HG03045 (cell line): ENCODE measurements around the gene TXNIP.

Experiments
- ATAC-seq: cut with Tn5 transposase; IDR thresholded peaks from one replicate; pipeline ENCODE4 v1.9.1; 2021; ENCODE audit warnings: mild to moderate bottlenecking, moderate library complexity; ENCODE audit not compliant: unreplicated experiment

The TXNIP gene

GRCh38 chr1:146012703-146013558, 16.6 kb upstream of the TXNIP start:
- no peak for ATAC-seq

GRCh38 chr1:146010126-146010738, 13.9 kb upstream of the TXNIP start:
- no peak for ATAC-seq

GRCh38 chr1:146007489-146008133, 11.2 kb upstream of the TXNIP start:
- no peak for ATAC-seq

- no peak for ATAC-seq
These were observed 5.3 kb upstream of the TXNIP start for GRCh38 chr1:146001709-146002108.

GRCh38 chr1:145999321-146000024, 3.1 kb upstream of the TXNIP start:
- no peak for ATAC-seq

GRCh38 chr1:145997718-145998023, 1.3 kb upstream of the TXNIP start:
- no peak for ATAC-seq

- ATAC-seq, result peak; percentile 29
These were observed 788 bp upstream of the TXNIP start for GRCh38 chr1:145997016-145997717.

- no peak for ATAC-seq
These were observed 381 bp downstream of the TXNIP start for GRCh38 chr1:145995964-145996432.

- ATAC-seq, result no peak
These were observed 1.1 kb downstream of the TXNIP start for GRCh38 chr1:145995148-145995881.

- ATAC-seq, result no peak
These were observed 1.8 kb downstream of the TXNIP start for GRCh38 chr1:145994391-145995120.

GRCh38 chr1:145993618-145994390, 2.6 kb downstream of the TXNIP start:
- no peak for ATAC-seq

GRCh38 chr1:145992958-145993617, 3.3 kb downstream of the TXNIP start:
- ATAC-seq, result no peak

GRCh38 chr1:145992502-145992936, 3.9 kb downstream of the TXNIP start:
- no peak for ATAC-seq

- ATAC-seq, result no peak
These were observed 4.5 kb downstream of the TXNIP start for GRCh38 chr1:145991735-145992412.

GRCh38 chr1:145990249-145990855, 6.0 kb downstream of the TXNIP start:
- ATAC-seq, result no peak

- ATAC-seq, result no peak
These were observed 7.6 kb downstream of the TXNIP start for GRCh38 chr1:145988773-145989172.

- ATAC-seq, result no peak
These were observed 8.5 kb downstream of the TXNIP start for GRCh38 chr1:145987926-145988325.
